CD4-positive, alpha-beta T cell treated with Interleukin-2 at 100 ng/mL for 4 hours (primary cell): ENCODE measurements around the gene OGFR.
A peak's percentile ranks its signal among the peaks of the same experiment; 100 is the strongest.

ENCODE experiments used
- DNase-seq: peaks from one replicate; pipeline ENCODE4 v3.0.0-alpha.2; 2020; ENCODE audit warnings: low spot score

The OGFR gene

DNA sequence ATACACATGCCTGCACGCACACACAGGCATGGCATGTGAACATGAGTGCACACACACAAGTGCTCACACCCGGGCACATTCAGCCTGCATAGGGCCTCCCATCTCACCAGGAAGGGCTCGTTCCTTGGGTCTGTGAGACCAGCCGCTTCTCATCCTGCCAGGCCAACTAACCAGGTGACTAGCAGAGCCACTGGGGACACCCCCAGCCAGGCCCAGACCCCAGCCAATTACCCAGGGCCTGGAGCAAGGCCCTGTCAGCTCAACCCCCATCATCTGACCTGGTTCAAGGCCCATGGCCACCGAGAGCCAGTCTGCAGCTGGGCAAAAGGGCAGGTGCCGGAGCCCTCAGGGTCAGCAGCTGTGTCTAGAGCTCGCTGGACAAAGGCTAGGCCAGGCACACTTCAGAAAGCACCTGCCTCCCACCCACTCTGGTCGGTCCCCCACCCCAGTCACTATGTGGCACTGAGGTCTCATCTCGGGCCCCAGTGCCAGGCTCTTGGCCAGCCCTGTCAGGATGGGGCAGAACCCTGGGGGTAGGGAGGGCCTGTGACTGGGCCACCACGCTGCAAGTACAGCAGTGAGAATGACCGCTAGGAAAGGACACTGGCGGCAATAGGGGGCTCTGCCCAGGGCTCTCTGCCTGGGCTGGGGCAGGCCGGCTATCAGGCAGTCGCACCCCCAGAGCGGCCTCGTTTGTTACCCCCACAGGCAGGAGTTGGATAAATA is 35.1 kb upstream of the OGFR start:
- no peak for DNase-seq

DNA sequence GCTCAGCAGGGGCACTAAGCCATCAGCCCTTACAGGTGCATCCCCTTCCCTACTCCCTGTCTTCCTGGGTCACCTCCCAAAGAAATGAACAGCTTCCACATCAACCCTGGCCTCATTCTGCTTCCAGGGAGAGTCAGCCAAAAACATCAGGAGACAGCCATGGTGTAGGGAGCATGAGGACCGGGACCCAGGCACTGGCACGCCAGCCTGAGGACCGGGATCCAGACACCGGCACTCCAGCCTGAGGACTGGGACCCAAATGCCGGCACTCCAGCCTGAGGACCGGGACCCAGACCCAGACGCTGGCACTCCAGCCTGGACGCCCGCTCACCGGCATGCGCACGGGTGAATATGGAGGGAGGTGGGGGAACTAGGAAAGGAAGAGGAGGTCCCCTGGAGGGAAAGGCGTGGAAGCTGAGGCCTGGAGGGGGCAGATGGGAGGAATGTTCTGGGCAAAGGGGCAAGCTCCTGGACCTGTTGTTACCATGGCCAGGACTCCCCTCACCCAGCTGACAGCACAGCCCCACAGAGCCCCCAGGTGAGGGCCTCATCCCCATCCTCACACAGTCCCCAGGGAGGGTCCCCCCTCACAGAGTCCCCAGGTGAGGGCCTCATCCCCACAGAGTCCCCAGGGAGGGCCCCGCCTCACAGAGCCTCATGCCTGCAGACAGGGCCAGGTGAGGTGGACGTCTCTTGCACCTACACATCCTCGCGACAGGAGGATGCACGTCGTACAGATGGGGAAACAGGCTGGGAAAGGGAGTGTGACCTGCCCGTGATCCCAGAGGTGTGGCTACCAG is 34.3 kb upstream of the OGFR start:
- DNase-seq: no peak

DNA sequence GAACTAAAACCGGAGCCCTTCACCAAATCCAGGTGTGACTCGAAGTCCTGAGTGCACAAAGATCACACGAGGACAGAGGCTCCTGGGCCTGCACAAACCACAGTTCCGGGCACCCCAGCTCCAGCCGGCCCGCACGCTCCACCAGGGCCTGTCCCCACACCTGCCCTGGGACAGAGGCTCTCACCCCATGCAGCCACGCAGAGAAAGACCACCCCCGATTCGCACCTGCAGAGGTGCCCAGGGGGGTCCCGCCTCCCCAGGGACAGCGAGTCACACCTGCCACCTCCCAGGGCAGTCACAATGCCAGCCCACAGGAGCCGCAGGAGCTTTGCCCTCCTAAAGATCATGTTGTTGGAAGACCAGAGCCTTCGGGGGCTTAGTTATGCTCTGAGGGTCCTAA is 33.7 kb upstream of the OGFR start:
- no peak for DNase-seq

GRCh38 chr20:62771396-62772102 is 33.1 kb upstream of the OGFR start:
- no peak for DNase-seq

DNA sequence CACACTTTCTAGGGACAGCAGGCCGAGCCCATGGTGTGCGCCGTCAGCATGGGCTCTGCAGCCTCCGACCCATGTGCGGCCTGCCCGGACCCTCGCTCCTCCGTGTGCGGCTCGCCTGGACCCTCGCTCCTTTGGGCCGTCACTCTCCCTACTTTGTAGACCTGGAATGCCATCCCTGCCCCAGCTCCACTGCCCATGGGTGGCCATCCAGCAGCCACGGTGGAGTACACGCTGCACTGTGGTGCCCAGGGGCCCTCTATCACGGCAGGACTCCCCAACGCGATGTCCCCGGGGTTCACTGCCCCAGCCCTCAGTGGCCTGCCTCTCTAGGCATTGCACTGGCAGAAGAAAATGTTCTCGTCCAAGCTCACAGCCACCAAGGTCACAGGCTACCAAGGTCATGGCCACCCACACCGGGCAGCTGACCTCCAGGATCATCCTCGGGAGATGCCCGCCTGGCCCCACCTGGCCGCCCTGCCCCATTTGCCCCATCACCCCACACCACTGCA is 32.5 kb upstream of the OGFR start:
- DNase-seq: no peak

DNA sequence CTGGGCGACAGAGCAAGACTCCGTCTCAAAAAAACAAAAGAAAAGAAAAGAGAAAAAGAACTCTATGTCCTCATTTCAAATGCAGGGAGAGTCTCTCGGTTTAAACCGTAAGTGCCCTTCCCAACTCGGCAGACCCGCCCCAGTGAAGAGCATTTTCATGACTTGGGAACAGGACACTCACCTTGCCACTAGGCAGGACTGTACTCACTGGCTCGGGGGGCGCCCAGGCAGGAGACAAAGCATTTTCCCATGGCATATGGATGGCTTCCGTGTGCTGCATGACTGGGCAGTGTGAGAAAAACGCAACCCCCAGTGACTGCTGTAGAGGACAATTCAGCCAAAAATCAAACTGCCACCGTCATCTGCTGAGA is 32.0 kb upstream of the OGFR start:
- DNase-seq: no peak

GRCh38 chr20:62772990-62773844 is 31.4 kb upstream of the OGFR start:
- DNase-seq: no peak

DNA sequence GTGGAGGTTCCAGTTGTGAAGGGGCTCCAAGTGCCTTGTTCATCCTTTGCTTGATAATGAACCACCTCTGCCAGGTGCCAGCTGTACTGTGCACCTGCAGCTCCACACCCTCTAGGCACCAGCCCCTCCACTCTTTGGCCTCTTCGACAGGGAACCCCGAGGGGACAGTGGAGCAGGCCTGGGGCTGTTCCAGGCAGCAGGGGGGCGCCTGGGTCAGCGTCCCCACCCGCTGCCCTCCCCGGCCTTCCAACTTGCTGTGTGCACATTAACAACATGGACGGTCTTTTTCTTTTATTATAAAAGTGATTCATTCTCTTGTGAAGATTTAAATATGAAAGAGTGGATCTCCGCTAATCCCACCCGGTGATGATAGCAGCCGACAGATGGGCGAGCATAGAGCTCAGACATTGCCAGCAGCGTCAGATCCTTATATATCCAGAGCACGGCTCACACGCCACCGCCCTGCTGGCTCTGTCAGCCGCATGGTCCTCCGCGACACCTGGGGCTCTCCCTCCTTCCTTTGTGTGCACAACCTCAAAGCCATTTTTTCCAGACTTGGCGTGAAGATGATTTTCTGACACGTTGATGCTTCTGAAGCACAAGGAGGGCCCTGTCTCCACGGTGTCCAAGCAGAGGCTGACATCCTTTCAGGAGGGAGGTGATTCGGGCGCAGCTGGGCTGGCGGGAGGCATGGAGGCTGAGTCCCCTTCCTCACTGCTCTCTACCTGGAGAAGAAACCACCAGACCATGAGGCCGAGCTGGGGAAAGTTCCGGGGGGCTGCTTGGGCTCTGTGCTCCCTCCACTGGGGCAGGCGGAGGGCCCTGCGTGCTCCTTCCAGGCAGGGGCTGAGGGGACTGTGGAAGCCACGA is 30.6 kb upstream of the OGFR start:
- no peak for DNase-seq

GRCh38 chr20:62774762-62775161 is 29.9 kb upstream of the OGFR start:
- DNase-seq: no peak

DNA sequence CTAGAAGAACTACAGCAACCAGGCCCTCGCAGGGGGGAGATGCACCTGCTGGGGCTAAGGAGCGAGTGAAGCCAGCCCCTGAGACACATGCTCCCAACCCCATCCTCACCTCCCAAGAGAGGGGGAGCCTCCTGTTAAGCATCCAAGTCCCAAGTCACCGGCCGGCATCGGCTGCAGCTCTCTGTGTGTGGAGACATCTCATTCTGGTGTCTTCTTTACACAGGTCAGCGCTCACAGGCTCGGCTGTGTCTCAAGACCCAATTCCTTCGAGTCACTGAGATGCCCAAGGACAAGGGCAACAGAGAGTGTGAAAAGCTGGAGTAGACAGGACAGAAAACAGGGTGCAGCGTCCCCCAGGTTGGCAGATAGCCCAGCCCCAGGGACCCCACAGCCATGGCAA is 29.4 kb upstream of the OGFR start:
- no peak for DNase-seq

GRCh38 chr20:62776035-62776691 is 28.5 kb upstream of the OGFR start:
- DNase-seq: no peak

GRCh38 chr20:62776692-62777527 is 27.7 kb upstream of the OGFR start:
- peak; percentile 70 for DNase-seq

GRCh38 chr20:62777528-62777830 is 27.2 kb upstream of the OGFR start:
- no peak for DNase-seq

DNA sequence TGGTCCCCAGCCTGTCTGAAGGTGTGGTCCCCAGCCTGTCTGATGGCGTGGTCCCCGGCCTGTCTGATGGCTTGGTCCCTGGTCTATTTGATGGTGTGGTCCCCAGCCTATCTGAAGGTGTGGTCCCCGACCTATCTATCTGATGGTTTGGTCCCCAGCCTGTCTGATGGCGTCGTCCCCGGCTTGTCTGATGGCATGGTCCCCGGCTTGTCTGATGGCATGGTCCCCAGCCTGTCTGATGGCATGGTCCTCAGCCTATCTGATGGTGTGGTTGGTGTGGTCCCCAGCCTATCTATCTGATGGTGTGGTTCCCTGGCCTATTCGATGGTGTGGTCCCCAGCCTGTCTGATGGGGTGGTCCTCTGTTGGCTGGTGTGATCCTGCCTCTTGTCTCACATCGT is 26.6 kb upstream of the OGFR start:
- DNase-seq: no peak

- no peak for DNase-seq
Observed at GRCh38 chr20:62778601-62779416, 25.8 kb upstream of the OGFR start.

DNA sequence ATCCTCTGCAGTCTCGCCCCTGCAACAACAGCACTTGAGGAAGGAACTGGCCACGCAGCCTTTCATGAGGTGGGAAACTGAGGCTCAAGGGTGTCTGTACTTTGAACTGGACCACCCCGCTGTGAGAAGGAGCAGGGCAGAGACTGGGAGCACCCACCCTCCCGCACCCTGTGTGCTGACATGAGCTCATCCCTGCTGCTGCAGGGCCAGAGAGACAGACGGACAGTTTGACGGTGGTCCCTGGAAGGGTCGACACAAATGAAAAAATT is 25.3 kb upstream of the OGFR start:
- DNase-seq: no peak

DNA sequence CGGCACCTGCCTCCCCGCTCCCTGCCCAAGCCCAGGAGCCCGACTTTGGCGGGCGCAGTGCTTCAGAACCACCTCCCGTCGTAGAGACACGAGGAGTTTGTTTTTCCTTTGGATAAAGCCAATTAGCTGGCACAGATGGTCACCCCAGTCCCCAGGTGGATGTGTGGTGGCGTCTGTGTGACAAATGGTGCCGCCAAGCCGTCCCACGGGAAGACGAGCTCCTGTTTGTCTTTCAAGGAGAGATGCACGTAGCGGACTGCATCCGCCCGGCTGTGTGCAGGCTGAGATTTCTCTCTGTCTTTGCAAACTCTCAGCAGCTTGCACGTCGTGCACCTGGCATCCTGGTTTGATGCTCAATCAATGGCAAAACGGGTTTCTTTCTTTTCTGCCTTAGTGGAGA is 24.4 kb upstream of the OGFR start:
- no peak for DNase-seq

GRCh38 chr20:62780696-62781095 is 23.9 kb upstream of the OGFR start:
- no peak for DNase-seq
